ENCODE data around the gene SP9.
"Not testable (repeated sequence)": the region's sequence is repeated elsewhere in the genome, so short reads cannot be mapped to it uniquely, and the experiment has no call there.

Gene SP9

GRCh38 chr2:174344716-174345461, 10.1 kb downstream of the SP9 start:
- DNase-seq (ENCODE audit: low read depth in 1 of 2, low spot score in 1 of 2) = no peak

- no peak for DNase-seq (ENCODE audit: low read depth in 1 of 2, low spot score in 1 of 2)
These were observed 15.3 kb downstream of the SP9 start for GRCh38 chr2:174350018-174350417.

DNA sequence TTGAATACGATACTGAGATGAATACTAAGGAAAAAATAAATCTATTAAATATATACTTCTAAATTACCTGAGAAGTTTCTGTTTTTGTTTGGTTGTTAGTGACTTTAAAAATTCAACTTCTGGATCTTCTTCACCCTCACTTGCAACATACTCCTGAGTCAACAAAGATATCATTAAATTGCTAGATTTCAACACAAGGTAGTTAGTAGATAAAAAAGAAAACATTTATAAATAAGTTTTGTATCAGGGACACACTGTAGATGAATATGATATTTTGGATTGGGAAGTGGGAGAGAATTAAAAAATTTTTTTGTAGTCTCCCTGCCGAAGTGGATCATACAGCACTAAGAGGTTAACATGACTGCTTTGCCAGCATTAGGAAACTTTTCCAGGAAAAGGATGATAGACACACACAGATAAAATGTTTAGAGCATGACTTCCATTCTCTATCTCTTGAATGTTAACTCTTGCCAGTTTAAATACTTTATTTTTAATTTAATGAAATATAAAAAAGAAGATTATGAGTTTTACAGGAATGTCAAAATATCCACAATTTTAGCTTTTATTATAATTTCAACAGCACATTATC, 15.9 kb downstream of the SP9 start:
- DNase-seq (ENCODE audit: low read depth in 1 of 2, low spot score in 1 of 2) = no peak

GRCh38 chr2:174353004-174353403, 18.2 kb downstream of the SP9 start:
- no peak for DNase-seq (ENCODE audit: low read depth in 1 of 2, low spot score in 1 of 2)

- no peak for DNase-seq (ENCODE audit: low read depth in 1 of 2, low spot score in 1 of 2)
These were observed 21.6 kb downstream of the SP9 start for GRCh38 chr2:174356347-174356746.

DNA sequence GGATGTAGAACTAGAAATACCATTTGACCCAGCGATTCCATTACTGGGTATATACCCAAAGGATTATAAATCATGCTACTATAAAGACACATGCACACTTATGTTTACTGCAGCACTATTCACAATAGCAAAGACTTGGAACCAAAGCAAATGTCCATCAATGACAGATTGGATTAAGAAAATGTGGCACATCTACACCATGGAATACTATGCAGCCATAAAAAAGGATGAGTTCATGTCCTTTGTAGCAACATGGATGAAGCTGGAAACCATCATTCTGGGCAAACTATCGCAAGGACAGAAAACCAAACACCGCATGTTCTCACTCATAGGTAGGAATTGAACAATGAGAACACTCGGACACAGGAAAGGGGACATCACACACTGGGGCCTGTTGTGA, 24.9 kb downstream of the SP9 start:
- DNase-seq (ENCODE audit: low read depth in 1 of 2, low spot score in 1 of 2) = not testable (repeated sequence)

DNA sequence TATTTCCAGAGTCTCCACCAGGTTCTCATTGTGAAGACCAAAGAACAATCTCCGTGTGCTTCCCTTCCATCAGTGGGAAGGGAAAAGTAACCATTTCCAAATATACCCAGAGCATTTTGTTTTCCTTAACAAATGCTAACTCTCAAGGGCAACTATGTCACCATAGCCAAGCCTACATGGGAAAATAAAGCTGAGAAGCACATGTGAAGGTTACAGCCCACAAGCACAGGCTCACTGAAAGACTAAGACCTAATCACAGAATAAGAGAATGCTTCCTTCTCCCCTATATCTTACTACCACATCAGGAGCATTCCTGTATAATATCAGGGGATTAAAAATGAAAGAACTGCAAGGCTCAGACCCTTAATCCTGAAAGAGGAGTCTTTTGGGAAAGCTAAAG, 28.2 kb downstream of the SP9 start:
- DNase-seq (ENCODE audit: low read depth in 1 of 2, low spot score in 1 of 2) = no peak

DNA sequence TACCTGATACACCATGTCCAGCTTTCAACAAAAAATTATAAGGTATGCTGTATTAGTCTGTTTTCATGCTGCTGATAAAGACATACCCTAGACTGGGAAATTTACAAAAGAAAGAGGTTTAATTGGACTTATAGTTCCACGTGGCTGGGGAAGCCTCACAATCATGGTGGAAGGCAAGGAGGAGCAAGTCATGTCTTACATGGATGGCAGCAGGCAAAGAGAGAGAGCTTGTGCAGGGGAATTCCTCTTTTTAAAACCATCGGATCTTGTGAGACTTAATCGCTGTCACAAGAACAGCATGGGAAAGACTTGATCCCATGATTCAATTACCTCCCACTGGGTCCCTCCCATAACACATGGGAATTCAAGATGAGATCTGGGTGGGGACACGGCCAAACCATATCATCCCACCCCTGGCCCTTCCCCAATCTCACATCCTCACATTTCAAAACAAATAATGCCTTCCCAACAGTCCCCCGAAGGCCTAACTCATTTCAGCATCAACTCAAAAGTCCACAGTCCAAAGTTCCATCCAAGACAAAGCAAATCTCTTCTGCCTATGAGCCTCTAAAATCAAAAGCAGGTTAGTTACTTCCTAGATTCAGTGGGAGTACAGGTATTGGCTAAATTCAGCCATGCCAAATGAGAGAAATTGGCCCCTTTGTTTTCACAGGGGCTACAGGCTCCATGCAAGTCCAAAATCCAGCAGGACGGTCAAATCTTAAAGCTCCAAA, 28.9 kb downstream of the SP9 start:
- not testable (repeated sequence) for DNase-seq (ENCODE audit: low read depth in 1 of 2, low spot score in 1 of 2)

GRCh38 chr2:174364628-174365027, 29.9 kb downstream of the SP9 start:
- DNase-seq (ENCODE audit: low read depth in 1 of 2, low spot score in 1 of 2) = no peak

GRCh38 chr2:174365571-174365970, 30.8 kb downstream of the SP9 start:
- no peak for DNase-seq (ENCODE audit: low read depth in 1 of 2, low spot score in 1 of 2)

DNA sequence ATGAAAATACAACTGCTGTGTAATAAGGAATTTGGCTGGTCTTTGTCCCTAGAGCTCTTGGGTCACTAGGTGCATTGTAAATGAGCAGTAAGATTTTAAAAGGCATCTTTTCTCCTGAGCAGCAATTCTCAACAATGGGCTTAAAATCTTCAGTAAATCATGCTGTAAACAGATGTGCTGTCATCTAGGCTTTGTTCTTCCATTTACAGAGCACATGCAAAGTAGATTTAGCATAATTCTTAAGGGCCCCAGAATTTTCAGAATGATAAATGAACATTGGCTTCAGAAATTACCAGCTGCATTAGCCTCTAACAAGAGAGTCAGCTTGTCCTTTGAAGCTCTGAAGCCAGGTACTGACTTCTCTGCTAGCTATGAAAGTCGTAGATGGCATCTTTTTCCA, 33.9 kb downstream of the SP9 start:
- DNase-seq (ENCODE audit: low read depth in 1 of 2, low spot score in 1 of 2) = no peak

DNA sequence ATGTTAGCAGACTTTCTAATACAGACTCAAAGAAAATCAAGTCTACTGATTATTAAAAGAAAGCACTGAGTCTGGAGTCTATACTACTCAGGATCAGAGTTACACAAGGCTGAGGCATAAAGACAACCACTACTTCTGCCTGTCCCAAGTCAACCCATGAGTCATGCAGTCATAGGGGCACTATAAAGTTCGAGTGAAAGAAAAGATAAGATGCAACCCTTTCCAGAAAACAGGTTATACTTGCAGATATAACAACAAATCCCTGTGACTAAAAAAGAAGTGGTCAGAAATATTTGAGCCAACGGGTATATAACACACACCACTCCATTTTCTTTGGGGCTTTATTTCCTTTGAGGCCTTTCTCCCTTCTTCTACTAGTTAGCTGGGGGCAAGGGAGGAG, 42.2 kb downstream of the SP9 start:
- no peak for DNase-seq (ENCODE audit: low read depth in 1 of 2, low spot score in 1 of 2)

DNA sequence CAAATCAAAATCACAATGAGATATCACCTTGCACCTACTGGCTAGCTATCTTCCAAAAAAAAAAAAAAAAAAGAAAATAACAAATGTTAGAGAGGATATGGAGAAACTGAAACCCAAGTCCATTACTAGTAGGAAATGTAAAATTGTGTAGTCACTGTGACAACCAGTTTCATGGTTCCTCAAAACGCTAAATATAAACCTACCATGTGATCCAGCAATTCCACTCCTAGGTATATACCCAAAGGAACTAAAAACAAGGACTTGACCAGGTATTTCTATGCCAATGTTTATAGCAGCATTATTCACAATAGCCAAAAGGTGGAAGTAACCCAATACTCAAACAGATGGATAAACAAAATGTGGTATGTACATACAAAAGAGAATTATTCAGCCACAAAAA, 49.0 kb downstream of the SP9 start:
- DNase-seq (ENCODE audit: low read depth in 1 of 2, low spot score in 1 of 2) = no peak

GRCh38 chr2:174385201-174385600, 50.4 kb downstream of the SP9 start:
- DNase-seq (ENCODE audit: low read depth in 1 of 2, low spot score in 1 of 2) = no peak

All from stimulated activated CD4-positive, alpha-beta T cell treated with anti-CD3 and anti-CD28 coated beads, Interleukin-15, amount 100 ng/mL, for 1 hour (primary cell).